HG03108 (cell line): Measurements from ENCODE around the gene TRPM8.

Experiments used
- ATAC-seq: cut with Tn5 transposase; IDR thresholded peaks from one replicate; pipeline ENCODE4 v1.9.1; 2021; ENCODE audit warnings: moderate library complexity; ENCODE audit not compliant: unreplicated experiment

TRPM8 gene

DNA sequence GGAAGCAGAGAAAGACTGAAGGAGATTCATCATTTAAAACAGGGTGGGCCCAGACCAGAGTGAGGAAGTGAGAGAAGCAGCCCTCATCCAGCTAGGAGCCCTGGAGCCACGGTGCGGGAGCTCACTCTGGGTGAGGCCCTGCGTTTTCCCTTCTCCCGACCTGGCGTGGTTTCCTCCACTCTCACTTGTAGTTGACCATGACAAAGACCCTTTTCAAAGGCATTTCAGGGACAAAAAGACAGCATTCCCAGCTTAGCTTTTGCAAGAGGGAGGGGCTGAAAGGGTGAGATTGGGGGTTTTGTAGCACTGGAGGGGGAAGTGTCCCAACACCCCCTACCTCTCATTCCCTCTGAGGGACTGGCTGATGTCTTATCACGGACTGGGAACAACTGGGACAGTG is 56.6 kb downstream of the TRPM8 start:
- ATAC-seq, result no peak

GRCh38 chr2:233974530-233975071 is 57.4 kb downstream of the TRPM8 start:
- no peak for ATAC-seq

DNA sequence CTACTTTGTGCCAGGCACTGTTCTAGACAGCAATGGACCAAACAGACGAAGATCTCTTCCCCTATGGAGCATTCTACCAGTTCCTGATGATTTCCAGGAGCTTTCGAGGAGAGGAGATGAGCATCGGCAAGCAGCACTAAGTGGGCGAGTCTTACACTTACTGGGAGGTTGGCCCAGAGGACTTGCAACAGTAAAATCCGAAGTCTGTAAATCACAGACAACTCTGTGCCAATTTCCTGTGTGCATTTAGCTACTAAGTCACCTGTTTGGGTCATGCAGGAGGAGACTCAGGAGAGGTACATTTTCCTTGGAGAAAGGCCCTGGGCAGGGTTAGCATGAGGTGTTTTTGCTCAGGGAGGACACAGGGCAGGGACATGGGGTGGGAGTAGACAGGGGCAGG is 58.9 kb downstream of the TRPM8 start:
- ATAC-seq, result no peak

DNA sequence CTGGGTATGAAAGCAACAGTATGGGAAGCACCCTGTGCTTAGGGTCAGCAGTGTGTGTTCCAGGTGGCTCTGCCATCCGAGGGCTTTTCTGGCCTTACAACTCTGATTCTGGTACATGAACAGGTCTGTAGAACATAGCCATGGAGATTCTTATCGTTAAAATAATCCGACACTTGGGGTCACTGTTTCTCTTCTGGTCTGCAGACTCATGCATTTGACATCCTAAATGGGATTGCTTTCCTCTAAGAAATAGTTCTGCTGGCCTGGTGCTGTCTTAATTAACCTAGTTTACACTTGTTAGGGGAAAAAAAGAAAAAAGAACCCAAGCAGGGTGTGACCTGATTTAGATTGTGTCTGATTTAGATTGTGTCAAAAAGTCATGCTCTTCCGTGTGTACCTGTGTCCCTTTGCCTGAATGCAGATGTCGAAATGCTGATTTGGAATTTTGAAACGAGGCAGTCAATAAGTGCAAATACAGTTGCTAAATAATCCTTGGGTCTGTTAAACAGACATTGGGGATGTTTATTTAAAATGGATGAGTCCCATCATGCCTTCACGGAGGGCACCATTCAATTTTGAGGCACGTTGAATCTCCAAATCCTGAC is 59.6 kb downstream of the TRPM8 start:
- ATAC-seq, result no peak

DNA sequence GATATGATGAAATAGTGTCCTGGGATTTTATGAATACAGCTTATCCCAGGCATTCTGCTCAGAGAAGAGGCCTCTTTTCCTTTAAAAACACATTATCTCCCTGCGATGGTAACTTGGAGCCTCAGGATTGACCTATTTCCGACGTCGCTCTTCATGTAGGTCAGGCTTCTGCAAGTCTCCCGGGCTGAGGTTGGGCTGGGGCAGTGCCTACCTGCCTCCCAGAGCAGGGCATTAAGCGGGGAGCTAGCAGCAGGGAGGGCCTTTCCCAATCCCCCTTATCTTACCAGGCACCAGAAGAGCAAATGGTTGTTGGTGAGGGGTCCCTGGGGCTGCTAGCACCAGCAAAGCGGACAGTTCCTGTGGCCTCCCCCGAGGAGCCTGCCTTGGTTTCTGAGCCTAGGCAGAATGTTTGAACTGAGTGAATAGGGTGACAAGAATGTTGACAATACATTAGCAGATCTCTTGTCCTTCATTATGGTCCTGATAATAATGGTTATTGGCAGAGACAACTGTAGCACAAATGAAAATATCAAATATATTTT is 60.2 kb downstream of the TRPM8 start:
- no peak for ATAC-seq

DNA sequence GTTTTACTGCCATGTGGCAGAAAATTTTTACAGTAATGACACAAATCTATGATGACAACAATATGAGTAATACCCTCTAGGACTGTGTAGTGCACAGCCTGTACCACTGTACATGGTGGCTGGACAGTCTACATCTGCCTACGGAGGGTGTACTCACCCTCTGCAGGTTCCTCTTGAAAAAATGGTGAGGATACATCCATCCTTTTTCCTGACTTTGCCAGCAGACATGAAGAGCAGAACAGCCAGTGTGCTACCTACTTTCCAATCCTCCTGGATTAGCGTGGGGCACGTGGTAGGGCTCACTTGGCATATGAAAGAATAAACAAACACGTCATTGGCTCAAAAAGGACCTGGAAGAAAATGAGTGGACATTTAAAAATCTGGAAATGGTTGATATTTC is 62.6 kb downstream of the TRPM8 start:
- ATAC-seq, result no peak

DNA sequence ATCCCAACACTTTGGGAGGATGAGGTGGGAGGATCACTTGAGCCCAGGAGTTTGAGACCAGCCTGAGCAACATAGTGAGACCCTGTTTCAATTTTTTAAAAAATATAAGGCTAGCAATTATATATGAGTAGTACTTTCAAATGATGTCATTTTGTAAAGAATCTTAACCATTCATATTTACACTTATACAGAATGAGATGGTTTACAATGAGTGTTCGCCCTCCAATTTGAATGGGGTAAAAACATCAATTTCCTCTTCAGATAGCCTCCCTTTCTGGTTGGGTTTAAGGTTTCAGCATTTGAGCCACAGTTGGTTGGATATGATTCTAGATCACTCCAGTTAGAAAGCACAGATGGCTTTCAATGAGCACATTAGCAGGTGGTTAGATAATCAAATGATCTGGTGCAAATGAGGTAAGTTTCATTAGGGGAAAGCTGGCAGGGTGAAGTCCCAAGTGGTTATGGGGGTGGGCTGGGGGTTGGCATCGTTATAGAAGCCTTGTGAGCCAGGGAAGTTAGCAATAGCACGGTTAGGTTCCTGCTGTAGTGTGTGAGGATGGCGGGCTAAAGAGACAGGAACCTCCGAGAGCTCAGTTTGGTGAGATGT is 63.9 kb downstream of the TRPM8 start:
- ATAC-seq, result no peak

- no peak for ATAC-seq
These were observed 64.6 kb downstream of the TRPM8 start for GRCh38 chr2:233981574-233982420.

GRCh38 chr2:233982421-233983121 is 65.4 kb downstream of the TRPM8 start:
- no peak for ATAC-seq

GRCh38 chr2:233983445-233983844 is 66.3 kb downstream of the TRPM8 start:
- no peak for ATAC-seq

GRCh38 chr2:233988581-233988980 is 71.4 kb downstream of the TRPM8 start:
- no peak for ATAC-seq

DNA sequence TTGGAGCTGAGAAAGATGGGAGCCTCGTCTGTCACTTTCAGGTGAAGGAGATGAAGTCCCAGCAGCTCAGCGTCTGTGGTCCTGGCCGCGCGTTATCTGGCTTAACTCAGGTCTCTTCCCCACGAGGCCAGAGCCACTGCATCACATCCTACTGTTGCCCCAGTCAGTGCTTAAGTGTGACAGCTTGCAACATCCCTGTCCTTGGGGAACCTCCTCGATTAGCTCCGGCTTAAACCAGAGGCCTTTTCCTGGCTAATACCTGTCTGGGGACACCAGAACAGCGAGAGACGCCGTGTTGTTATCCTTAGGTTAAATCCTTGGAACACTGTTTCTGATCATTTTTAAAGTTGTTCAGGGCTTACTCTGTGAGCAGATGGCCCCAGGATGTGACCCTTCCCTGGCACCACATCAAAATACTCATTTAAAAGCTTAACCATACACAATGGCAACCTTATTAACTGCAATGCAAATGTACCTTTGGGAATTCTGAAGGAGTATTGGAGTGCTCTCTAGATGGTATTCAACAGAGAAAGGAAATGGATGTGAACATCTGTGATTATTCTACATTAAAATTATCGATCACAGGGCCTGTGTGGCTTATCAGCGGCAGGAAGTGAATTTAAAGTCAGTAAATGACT is 72.2 kb downstream of the TRPM8 start:
- ATAC-seq, result no peak

DNA sequence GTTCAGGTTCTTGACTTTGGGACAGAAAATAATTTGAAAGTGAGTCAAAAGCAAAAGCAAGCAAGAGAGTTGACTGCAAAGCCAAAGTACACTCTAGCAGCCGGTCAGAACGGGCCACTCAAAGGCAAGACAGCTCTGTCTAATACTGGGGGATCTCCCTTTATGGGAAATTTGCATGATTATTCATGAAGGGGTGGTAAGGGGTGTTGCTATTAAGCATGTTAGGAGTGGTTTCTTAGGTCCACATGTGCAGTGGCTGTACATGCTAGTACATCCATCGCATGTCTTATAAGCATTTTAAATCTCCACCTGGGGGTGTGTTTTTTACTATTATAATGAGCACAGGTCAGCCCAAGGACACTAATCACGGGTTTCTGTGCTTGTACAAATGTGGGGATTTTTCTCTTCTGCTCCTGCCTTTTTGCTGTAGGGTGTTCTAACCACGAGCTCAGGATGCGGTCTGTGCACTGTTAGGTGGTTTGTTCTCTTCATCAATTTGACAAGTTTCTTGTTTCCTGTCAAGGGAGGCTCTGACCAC is 73.2 kb downstream of the TRPM8 start:
- peak; percentile 67 for ATAC-seq

GRCh38 chr2:233991196-233991595 is 74.0 kb downstream of the TRPM8 start:
- ATAC-seq, result no peak

- no peak for ATAC-seq
These were observed 75.5 kb downstream of the TRPM8 start for GRCh38 chr2:233992513-233993217.

- no peak for ATAC-seq
These were observed 76.3 kb downstream of the TRPM8 start for GRCh38 chr2:233993461-233993860.

DNA sequence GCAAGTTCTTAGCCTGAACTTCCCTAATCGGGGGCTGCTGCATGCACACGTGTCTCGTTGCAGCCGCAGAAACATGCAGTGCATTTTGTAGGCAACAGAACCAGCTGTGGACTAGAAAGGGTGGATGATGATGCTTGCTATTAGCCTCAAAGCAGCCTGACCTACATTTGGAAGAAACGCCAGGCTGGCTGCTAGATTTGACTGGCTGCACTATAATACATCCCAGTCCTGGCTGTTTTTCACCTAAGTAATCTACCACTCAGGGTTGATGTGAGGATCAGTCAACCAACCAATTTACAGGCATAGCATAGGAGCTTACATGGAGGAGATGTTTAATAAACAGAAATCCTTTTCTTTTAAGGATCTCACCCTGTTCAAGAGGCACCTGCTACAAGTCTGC is 77.0 kb downstream of the TRPM8 start:
- no peak for ATAC-seq

DNA sequence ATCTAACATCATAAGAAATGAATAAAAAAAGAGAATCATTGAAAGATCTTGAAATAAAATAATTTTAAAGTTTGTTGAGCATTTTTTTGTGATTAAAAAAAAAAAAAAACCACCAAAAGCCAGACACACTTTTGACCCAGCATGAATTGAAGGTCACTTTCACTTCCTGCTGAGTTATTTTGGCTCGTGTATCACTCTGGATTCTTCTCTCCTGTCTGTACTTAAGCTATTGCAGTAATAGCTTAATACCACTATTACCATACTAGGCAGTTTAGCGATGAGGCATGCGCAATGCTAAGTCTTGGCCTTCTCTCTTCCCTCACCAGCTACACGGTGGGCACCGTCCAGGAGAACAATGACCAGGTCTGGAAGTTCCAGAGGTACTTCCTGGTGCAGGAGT is 78.8 kb downstream of the TRPM8 start:
- no peak for ATAC-seq

- no peak for ATAC-seq
These were observed 79.3 kb downstream of the TRPM8 start for GRCh38 chr2:233996461-233996860.

DNA sequence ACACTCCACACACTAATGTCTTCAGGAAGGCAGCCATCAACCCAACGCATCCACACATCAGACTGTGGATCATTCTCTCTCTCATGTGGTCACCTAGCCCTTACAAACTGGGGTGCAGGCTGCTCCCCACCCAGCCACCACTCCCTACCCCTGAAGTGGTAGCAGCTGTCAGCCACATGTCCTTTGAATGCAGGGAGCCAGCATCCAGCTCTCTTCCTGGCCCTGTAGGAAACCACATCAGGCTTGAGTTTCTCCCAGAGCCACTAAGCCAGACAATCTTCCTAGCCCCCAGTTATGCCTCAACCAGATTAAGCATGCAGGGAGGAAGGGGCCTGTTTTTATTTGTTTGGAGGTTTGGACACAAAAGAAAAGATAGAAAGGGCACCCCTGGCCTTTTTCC is 80.5 kb downstream of the TRPM8 start:
- no peak for ATAC-seq
